GM19372 (cell line): ENCODE data around the gene SYCP2L.
A peak's percentile ranks its signal among the peaks of the same experiment; 100 is the strongest.
"Not testable (repeated sequence)": the region's sequence is repeated elsewhere in the genome, so short reads cannot be mapped to it uniquely, and the experiment has no call there.

Experiments used
- ATAC-seq: cut with Tn5 transposase; IDR thresholded peaks from one replicate; pipeline ENCODE4 v1.9.1; 2021; ENCODE audit warnings: mild to moderate bottlenecking, low read depth, moderate library complexity; ENCODE audit not compliant: unreplicated experiment

The SYCP2L gene

GRCh38 chr6:10886691-10887502 lies at the start of gene SYCP2L:
SYCP2L (plus strand) TSS chr6:10887052; CDS start chr6:10887127, 75 bp downstream.
- ATAC-seq = no peak

- no peak for ATAC-seq
Measured at GRCh38 chr6:10837622-10837994, 49.2 kb upstream of the SYCP2L start.

GRCh38 chr6:10837995-10838793 lies 48.7 kb upstream of the SYCP2L start, which contains the start of gene MAK:
MAK (minus strand) TSS chr6:10838539; CDS start chr6:10830648, 7,891 bp downstream.
- peak; percentile 85 for ATAC-seq

GRCh38 chr6:10838794-10839333 lies 48.0 kb upstream of the SYCP2L start:
- ATAC-seq = peak; percentile 40

- no peak for ATAC-seq
Measured at GRCh38 chr6:10843554-10843953, 43.3 kb upstream of the SYCP2L start.

GRCh38 chr6:10847684-10848083 lies 39.2 kb upstream of the SYCP2L start:
- no peak for ATAC-seq

GRCh38 chr6:10849901-10850300 lies 37.0 kb upstream of the SYCP2L start:
- no peak for ATAC-seq

- no peak for ATAC-seq
Measured at GRCh38 chr6:10850728-10851127, 36.1 kb upstream of the SYCP2L start.

- no peak for ATAC-seq
Measured at GRCh38 chr6:10852361-10852960, 34.4 kb upstream of the SYCP2L start.

GRCh38 chr6:10853849-10854300 lies 33.0 kb upstream of the SYCP2L start:
- ATAC-seq = not testable (repeated sequence)

GRCh38 chr6:10854922-10855632 lies 31.8 kb upstream of the SYCP2L start:
- no peak for ATAC-seq

GRCh38 chr6:10857259-10857658 lies 29.6 kb upstream of the SYCP2L start:
- no peak for ATAC-seq

GRCh38 chr6:10861086-10861485 lies 25.8 kb upstream of the SYCP2L start:
- ATAC-seq = no peak

GRCh38 chr6:10862361-10862760 lies 24.5 kb upstream of the SYCP2L start:
- ATAC-seq = no peak

GRCh38 chr6:10863031-10863430 lies 23.8 kb upstream of the SYCP2L start:
- ATAC-seq = not testable (repeated sequence)

GRCh38 chr6:10866709-10867108 lies 20.1 kb upstream of the SYCP2L start:
- ATAC-seq = not testable (repeated sequence)

GRCh38 chr6:10867952-10868351 lies 18.9 kb upstream of the SYCP2L start:
- no peak for ATAC-seq

- ATAC-seq = no peak
Measured at GRCh38 chr6:10873374-10873773, 13.5 kb upstream of the SYCP2L start.

- ATAC-seq = no peak
Measured at GRCh38 chr6:10874207-10874606, 12.6 kb upstream of the SYCP2L start.

GRCh38 chr6:10875026-10875425 lies 11.8 kb upstream of the SYCP2L start:
- no peak for ATAC-seq
